HG03571 (cell line): ENCODE results near the gene PTBP3.
"Not testable (repeated sequence)": the region's sequence is repeated elsewhere in the genome, so short reads cannot be mapped to it uniquely, and the experiment has no call there.

Experiments
- ATAC-seq: cut with Tn5 transposase; IDR thresholded peaks from one replicate; pipeline ENCODE4 v1.9.1; 2021; ENCODE audit not compliant: unreplicated experiment

Gene PTBP3

GRCh38 chr9:112273876-112274275 lies 59.5 kb downstream of the PTBP3 start:
- ATAC-seq, result no peak

- ATAC-seq, result no peak
These were observed 61.8 kb downstream of the PTBP3 start for GRCh38 chr9:112271466-112272098.

GRCh38 chr9:112268413-112268812 lies 65.0 kb downstream of the PTBP3 start:
- no peak for ATAC-seq

GRCh38 chr9:112267086-112267485 lies 66.3 kb downstream of the PTBP3 start:
- ATAC-seq, result not testable (repeated sequence)

- ATAC-seq, result no peak
These were observed 68.0 kb downstream of the PTBP3 start for GRCh38 chr9:112265391-112265790.

GRCh38 chr9:112262577-112262976 lies 70.8 kb downstream of the PTBP3 start:
- no peak for ATAC-seq

- ATAC-seq, result no peak
These were observed 72.3 kb downstream of the PTBP3 start for GRCh38 chr9:112261133-112261532.

- no peak for ATAC-seq
These were observed 75.3 kb downstream of the PTBP3 start for GRCh38 chr9:112258106-112258505.

GRCh38 chr9:112252194-112252593 lies 81.2 kb downstream of the PTBP3 start:
- ATAC-seq, result no peak

GRCh38 chr9:112249277-112249676 lies 84.1 kb downstream of the PTBP3 start:
- peak; percentile 64 for ATAC-seq

GRCh38 chr9:112248722-112249121 lies 84.7 kb downstream of the PTBP3 start:
- no peak for ATAC-seq

GRCh38 chr9:112247090-112247489 lies 86.3 kb downstream of the PTBP3 start:
- ATAC-seq, result no peak

GRCh38 chr9:112245126-112245525 lies 88.3 kb downstream of the PTBP3 start:
- ATAC-seq, result no peak

GRCh38 chr9:112242147-112242804 lies 91.1 kb downstream of the PTBP3 start:
- ATAC-seq, result no peak

- ATAC-seq, result no peak
These were observed 91.9 kb downstream of the PTBP3 start for GRCh38 chr9:112241491-112241890.

- no peak for ATAC-seq
These were observed 93.7 kb downstream of the PTBP3 start for GRCh38 chr9:112239708-112240107.

GRCh38 chr9:112239284-112239683 lies 94.1 kb downstream of the PTBP3 start:
- no peak for ATAC-seq

- ATAC-seq, result no peak
These were observed 98.6 kb downstream of the PTBP3 start for GRCh38 chr9:112234779-112235178.

GRCh38 chr9:112233769-112234168 lies 99.7 kb downstream of the PTBP3 start:
- ATAC-seq, result no peak

GRCh38 chr9:112232233-112232632 lies 101.2 kb downstream of the PTBP3 start:
- no peak for ATAC-seq

GRCh38 chr9:112226091-112226490 lies 107.3 kb downstream of the PTBP3 start:
- ATAC-seq, result no peak

- ATAC-seq, result peak; percentile 68
These were observed 108.8 kb downstream of the PTBP3 start for GRCh38 chr9:112224401-112225289.
